HCT116 (cell line): ENCODE data around the gene SLC10A4.

Experiments used
- CBX3 ChIP-seq: IDR thresholded peaks from 2 replicates; pipeline ENCODE4 v1.6.1; 2012; ENCODE audit warnings: low read depth
- CTCF ChIP-seq, 3 experiments: fragments of 200-600 bp in 1 of 3; sonication (generic) in 1 of 3; IDR thresholded peaks in 2 of 3; conservative IDR thresholded peaks in 1 of 3; 2 replicates each; pipeline ENCODE4 v1.5.1; 2012 to 2017; ENCODE audit warnings: low read depth in 2 of 3, low read length in 2 of 3, antibody characterized with exemption in 1 of 3, borderline replicate concordance in 1 of 3, control low read depth in 1 of 3, mild to moderate bottlenecking in 1 of 3, mixed read lengths in 1 of 3, mixed run types in 1 of 3, moderate library complexity in 1 of 3; ENCODE audit not compliant: insufficient read depth in 1 of 3
- EZH2 ChIP-seq: fragments of 200-600 bp; sonication (generic); IDR thresholded peaks from 2 replicates; pipeline ENCODE4 v1.6.1; 2017; ENCODE audit warnings: antibody characterized with exemption, mixed run types
- POLR2A ChIP-seq: IDR thresholded peaks from 2 replicates; pipeline ENCODE4 v1.7.0; 2011; ENCODE audit warnings: borderline replicate concordance; ENCODE audit not compliant: insufficient read depth, insufficient read length; ENCODE audit errors: extremely low read depth
- SIN3A ChIP-seq: IDR thresholded peaks from 2 replicates; pipeline ENCODE4 v1.6.1; 2012; ENCODE audit warnings: low read depth
- SP1 ChIP-seq: IDR thresholded peaks from 2 replicates; pipeline ENCODE4 v1.6.1; 2012; ENCODE audit warnings: low read depth
- SRF ChIP-seq: IDR thresholded peaks from 2 replicates; pipeline ENCODE4 v1.6.1; 2012; ENCODE audit warnings: low read depth
- ZNF274 ChIP-seq: fragments of 200-500 bp; sonication (Bioruptor generic); IDR thresholded peaks from 2 replicates; pipeline ENCODE4 v1.6.1; 2014; ENCODE audit warnings: mild to moderate bottlenecking, low read depth, low read length, inconsistent platforms

GRCh38 chr4:48506716-48507115, 23.6 kb downstream of the SLC10A4 start:
- no peak for TF ChIP-seq EZH2
- TF ChIP-seq POLR2A: no peak
- TF ChIP-seq CTCF (IDR thresholded peaks at IDR 0.05 in 2 of 3, conservative IDR thresholded peaks at IDR 0.05 in 1 of 3; ENCODE audit: borderline replicate concordance in 1 of 3, insufficient read depth in 1 of 3, low read depth in 2 of 3, low read length in 2 of 3): no peak
- no peak for TF ChIP-seq SRF
- no peak for TF ChIP-seq SIN3A
- no peak for TF ChIP-seq ZNF274
- TF ChIP-seq SP1: no peak
- no peak for TF ChIP-seq CBX3
